Tibial nerve (tissue), 4 donors: ENCODE results near the gene ZNF680.

Experiments used
- EP300 ChIP-seq, 2 donors: sonication (generic); formaldehyde crosslinking; IDR thresholded peaks; one replicate each; pipeline ENCODE4 v1.6.1; 2017; ENCODE audit warnings: antibody characterized with exemption in 2 of 2, mild to moderate bottlenecking in 1 of 2
- POLR2A ChIP-seq, 2 donors: fragments of 450-650 bp; IDR thresholded peaks; one replicate each; pipeline ENCODE4 v1.6.1; 2017; ENCODE audit warnings: antibody characterized with exemption in 2 of 2, mild to moderate bottlenecking in 2 of 2, moderate library complexity in 2 of 2
- TF ChIP-seq, protein P1 (sequence below), 5 experiments: fragments of 200-600 bp in 3 of 5; fragments of 450-650 bp in 2 of 5; sonication (generic) in 3 of 5; IDR thresholded peaks; one replicate each; pipeline ENCODE4 v1.5.1; 2016 to 2019; ENCODE audit warnings: antibody characterized with exemption in 5 of 5, mild to moderate bottlenecking in 3 of 5, moderate library complexity in 2 of 5

DNA sequence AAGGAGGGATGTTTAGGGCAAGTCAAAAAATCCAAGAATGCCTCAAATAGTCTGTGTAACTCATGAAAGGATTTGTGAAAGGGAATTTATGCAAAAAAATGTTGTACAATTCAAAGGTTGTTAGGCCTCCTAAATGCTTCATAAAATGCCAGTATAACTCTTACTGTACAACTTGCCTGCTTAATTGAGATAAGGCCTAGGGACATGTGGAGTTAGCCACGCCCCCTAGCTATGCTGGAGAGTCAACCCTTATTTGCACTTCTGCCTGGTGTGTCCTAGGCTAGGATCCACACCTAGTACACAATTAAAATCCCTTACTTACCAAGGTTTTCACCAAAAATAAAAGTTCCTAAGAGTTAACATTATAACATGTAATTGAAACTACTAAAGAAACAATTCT is 77.2 kb downstream of the ZNF680 start:
- TF ChIP-seq, protein P1, sequence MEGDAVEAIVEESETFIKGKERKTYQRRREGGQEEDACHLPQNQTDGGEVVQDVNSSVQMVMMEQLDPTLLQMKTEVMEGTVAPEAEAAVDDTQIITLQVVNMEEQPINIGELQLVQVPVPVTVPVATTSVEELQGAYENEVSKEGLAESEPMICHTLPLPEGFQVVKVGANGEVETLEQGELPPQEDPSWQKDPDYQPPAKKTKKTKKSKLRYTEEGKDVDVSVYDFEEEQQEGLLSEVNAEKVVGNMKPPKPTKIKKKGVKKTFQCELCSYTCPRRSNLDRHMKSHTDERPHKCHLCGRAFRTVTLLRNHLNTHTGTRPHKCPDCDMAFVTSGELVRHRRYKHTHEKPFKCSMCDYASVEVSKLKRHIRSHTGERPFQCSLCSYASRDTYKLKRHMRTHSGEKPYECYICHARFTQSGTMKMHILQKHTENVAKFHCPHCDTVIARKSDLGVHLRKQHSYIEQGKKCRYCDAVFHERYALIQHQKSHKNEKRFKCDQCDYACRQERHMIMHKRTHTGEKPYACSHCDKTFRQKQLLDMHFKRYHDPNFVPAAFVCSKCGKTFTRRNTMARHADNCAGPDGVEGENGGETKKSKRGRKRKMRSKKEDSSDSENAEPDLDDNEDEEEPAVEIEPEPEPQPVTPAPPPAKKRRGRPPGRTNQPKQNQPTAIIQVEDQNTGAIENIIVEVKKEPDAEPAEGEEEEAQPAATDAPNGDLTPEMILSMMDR (IDR thresholded peaks at IDR 0.05), result no peak
- TF ChIP-seq POLR2A (IDR thresholded peaks at IDR 0.05) (no peak), EP300 (IDR thresholded peaks at IDR 0.05) (no peak)
